Activated naive CD8-positive, alpha-beta T cell treated with anti-CD3 and anti-CD28 coated beads for 36 hours (primary cell): ENCODE results near the gene MCL1. TPM values are rescaled to one million over a fixed set of nuclear protein-coding genes. Genes with fewer than 3 reads are reported as not detected.
A peak's percentile ranks its signal among the peaks of the same experiment; 100 is the strongest.

Source experiments
- DNase-seq: peaks from one replicate; pipeline ENCODE4 v3.0.0; 2021
- H3K27ac Mint-ChIP-seq: one replicate; pipeline ENCODE4 v1.8.0; 2022; ENCODE audit warnings: mild to moderate bottlenecking, moderate library complexity, mixed read lengths
- H3K27me3 Mint-ChIP-seq: one replicate; pipeline ENCODE4 v1.8.0; 2022; ENCODE audit warnings: mild to moderate bottlenecking, mixed read lengths
- H3K36me3 Mint-ChIP-seq: one replicate; pipeline ENCODE4 v1.8.0; 2021; ENCODE audit warnings: mild to moderate bottlenecking, mixed read lengths
- H3K4me1 Mint-ChIP-seq: one replicate; pipeline ENCODE4 v1.8.0; 2021; ENCODE audit warnings: mixed read lengths
- H3K4me3 Mint-ChIP-seq: one replicate; pipeline ENCODE4 v1.8.0; 2022; ENCODE audit warnings: mild to moderate bottlenecking, moderate library complexity, mixed read lengths
- H3K9me3 Mint-ChIP-seq: one replicate; pipeline ENCODE4 v1.8.0; 2022; ENCODE audit warnings: mixed read lengths
- total RNA-seq, 2 experiments: library from RNA; stranded (reverse); gene quantifications; one replicate each; pipeline ENCODE4 v1.2.3, GENCODE V29; 2021

The MCL1 gene
- total RNA-seq, 2 experiments from 2014 or later: 209 to 217 TPM

DNA sequence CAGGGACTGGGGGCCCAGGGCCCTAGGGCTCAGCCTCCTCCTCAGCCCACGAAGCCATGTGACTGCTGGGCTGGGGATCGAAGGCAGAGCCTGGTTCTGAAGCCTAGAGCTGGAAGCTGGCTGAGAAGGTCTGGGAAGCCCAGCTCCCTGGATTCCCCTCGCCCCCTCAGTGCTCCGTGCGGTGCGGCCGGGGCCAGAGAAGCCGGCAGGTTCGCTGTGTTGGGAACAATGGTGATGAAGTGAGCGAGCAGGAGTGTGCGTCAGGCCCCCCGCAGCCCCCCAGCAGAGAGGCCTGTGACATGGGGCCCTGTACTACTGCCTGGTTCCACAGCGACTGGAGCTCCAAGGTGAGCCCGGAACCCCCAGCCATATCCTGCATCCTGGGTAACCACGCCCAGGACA is 21.1 kb downstream of the MCL1 start:
- no peaks in the 10 kb centered on the region for H3K36me3 Mint-ChIP-seq
- peaks cover 25% of the 10 kb centered on the region for H3K4me1 Mint-ChIP-seq
- DNase-seq: no peak
- H3K4me3 Mint-ChIP-seq: no peak overlapping the region
- no peaks in the 10 kb centered on the region for H3K27me3 Mint-ChIP-seq
- H3K9me3 Mint-ChIP-seq: no peaks in the 10 kb centered on the region
- no peak overlapping the region for H3K27ac Mint-ChIP-seq

DNA sequence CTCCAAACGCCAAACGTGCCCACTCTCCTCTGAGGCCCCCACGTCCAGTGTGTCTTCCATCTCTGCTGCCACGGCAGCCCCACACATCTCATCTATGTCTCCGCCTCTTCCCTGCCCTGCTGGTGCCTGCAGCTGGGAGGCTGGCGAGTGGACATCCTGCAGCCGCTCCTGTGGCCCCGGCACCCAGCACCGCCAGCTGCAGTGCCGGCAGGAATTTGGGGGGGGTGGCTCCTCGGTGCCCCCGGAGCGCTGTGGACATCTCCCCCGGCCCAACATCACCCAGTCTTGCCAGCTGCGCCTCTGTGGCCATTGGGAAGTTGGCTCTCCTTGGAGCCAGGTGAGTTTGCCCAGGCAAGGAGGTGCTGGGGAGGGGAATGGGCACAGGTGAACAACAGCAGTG is 21.6 kb downstream of the MCL1 start:
- no peak overlapping the region for H3K27ac Mint-ChIP-seq
- no peak overlapping the region for H3K4me3 Mint-ChIP-seq
- no peak for DNase-seq

DNA sequence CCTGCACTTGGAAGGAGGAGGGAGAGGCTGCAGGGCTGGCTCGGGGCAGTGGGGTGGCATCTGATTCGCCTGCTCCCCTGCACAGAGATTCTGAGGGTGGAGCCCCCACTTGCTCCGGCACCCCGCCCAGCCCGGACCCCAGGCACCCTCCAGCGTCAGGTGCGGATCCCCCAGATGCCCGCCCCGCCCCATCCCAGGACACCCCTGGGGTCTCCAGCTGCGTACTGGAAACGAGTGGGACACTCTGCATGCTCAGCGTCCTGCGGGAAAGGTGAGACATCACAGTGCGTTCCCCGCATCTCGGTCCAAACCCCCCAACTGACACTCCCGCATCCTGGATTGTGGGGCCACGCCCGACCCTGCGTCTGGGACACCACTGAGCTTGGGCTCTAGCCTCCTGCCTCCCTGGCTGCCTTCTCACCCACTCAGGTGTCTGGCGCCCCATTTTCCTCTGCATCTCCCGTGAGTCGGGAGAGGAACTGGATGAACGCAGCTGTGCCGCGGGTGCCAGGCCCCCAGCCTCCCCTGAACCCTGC is 22.3 kb downstream of the MCL1 start:
- Mint-ChIP-seq H3K27ac (no peak overlapping the region), H3K27me3 (peaks cover 4% of the 10 kb centered on the region), H3K36me3 (no peaks in the 10 kb centered on the region), H3K4me1 (peaks cover 20% of the 10 kb centered on the region), H3K9me3 (no peaks in the 10 kb centered on the region), H3K4me3 (no peak overlapping the region)
- DNase-seq: no peak

More for the DNA sequence above, 21.6 kb downstream of the MCL1 start:
- Mint-ChIP-seq H3K27me3 (no peaks in the 10 kb centered on the region), H3K36me3 (no peaks in the 10 kb centered on the region), H3K9me3 (no peaks in the 10 kb centered on the region), H3K4me1 (peaks cover 20% of the 10 kb centered on the region)

DNA sequence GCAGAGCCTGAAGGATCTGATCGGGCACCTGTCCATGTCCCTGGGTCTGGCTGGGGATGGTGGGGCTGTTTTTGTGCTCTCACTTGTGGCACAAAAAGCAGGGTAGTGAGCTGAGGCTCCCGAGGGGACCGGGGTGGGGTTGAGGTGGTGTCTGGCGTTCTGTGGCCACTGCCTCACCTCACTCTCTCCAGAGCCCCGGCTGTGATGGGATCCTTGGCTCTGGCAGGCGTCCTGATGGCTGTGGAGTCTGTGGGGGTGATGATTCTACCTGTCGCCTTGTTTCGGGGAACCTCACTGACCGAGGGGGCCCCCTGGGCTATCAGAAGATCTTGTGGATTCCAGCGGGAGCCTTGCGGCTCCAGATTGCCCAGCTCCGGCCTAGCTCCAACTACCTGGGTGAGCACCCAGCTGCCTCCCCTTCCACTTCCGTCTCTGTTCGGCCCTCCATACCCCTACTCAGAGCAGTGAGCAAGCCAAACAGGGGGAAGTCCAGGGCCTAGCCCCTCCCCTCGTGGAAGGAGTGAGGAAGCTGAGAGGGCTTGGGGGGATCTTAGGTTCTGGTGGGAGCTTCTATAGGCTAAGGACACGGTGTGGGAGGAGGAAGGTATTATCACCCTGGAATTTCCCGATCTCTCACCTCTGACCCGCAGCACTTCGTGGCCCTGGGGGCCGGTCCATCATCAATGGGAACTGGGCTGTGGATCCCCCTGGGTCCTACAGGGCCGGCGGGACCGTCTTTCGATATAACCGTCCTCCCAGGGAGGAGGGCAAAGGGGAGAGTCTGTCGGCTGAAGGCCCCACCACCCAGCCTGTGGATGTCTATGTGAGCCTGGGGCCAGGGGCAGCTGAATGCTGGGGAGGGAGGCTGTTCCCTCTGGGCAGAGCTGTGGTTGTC is 23.2 kb downstream of the MCL1 start:
- H3K9me3 Mint-ChIP-seq: no peaks in the 10 kb centered on the region
- no peak overlapping the region for H3K27ac Mint-ChIP-seq
- H3K36me3 Mint-ChIP-seq: no peaks in the 10 kb centered on the region
- H3K4me3 Mint-ChIP-seq: no peak overlapping the region
- no peak for DNase-seq
- peaks cover 8% of the 10 kb centered on the region for H3K27me3 Mint-ChIP-seq
- peaks cover 21% of the 10 kb centered on the region for H3K4me1 Mint-ChIP-seq

DNA sequence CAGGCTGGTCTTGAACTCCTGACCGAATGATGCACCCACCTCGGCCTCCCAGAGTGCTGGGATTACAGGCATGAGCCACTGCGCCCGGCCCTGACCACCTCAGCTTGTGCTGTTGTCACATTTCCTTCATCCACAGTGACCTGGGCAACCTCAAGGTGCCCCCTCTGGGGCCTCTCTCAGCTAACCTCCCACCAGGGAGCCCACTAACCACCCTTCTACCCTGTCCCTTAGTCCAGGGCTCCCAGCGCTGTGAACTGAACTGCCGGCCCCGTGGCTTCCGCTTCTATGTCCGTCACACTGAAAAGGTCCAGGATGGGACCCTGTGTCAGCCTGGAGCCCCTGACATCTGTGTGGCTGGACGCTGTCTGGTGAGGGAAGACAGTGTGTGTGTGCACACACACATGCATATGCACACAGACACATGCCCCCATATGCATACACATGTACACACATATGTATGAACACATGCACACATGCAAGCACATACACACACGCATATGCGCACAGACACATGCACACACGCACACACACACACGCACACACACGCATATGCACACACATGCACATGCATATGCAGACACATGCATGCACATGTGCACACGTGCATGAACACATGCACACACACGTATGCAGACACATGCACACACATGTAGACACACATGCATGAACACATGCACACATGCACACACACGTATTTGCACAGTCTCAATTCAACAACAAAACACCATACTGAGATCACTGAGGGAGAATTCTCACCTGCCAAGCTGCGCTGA is 24.0 kb downstream of the MCL1 start:
- no peaks in the 10 kb centered on the region for H3K9me3 Mint-ChIP-seq
- H3K27ac Mint-ChIP-seq: no peak overlapping the region
- H3K27me3 Mint-ChIP-seq: peaks cover 16% of the 10 kb centered on the region
- H3K36me3 Mint-ChIP-seq: no peaks in the 10 kb centered on the region
- H3K4me3 Mint-ChIP-seq: no peak overlapping the region
- H3K4me1 Mint-ChIP-seq: peaks cover 18% of the 10 kb centered on the region
- no peak for DNase-seq

DNA sequence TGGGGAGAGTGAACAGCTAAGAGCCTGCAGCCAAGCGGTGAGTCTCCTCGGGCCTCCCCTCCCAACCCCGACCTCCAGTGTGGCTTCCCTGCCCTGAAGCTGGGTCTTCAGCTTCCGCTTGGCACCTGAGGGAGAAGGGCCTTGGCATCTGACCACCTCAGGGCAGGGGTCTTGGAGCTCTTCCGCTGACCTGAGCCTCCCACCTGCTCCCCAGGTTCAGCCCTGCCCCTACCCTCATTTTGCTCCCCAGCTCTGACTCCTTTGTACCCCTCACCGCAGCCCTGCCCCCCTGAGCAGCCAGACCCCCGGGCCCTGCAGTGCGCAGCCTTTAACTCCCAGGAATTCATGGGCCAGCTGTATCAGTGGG is 25.3 kb downstream of the MCL1 start:
- no peaks in the 10 kb centered on the region for H3K36me3 Mint-ChIP-seq
- H3K4me1 Mint-ChIP-seq: peaks cover 14% of the 10 kb centered on the region
- DNase-seq: no peak
- no peaks in the 10 kb centered on the region for H3K9me3 Mint-ChIP-seq
- H3K27me3 Mint-ChIP-seq: peaks cover 27% of the 10 kb centered on the region
- H3K27ac Mint-ChIP-seq: no peak overlapping the region
- H3K4me3 Mint-ChIP-seq: no peak overlapping the region

DNA sequence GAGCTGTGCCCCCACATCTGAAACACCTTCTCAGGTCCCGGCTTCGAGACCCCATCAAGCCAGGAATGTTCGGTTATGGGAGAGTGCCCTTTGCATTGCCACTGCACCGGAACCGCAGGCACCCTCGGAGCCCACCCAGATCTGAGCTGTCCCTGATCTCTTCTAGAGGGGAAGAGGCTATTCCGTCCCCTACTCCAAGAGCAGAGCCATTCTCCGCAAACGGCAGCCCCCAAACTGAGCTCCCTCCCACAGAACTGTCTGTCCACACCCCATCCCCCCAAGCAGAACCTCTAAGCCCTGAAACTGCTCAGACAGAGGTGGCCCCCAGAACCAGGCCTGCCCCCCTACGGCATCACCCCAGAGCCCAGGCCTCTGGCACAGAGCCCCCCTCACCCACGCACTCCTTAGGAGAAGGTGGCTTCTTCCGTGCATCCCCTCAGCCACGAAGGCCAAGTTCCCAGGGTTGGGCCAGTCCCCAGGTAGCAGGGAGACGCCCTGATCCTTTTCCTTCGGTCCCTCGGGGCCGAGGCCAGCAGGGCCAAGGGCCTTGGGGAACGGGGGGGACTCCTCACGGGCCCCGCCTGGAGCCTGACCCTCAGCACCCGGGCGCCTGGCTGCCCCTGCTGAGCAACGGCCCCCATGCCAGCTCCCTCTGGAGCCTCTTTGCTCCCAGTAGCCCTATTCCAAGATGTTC is 25.9 kb downstream of the MCL1 start:
- Mint-ChIP-seq H3K27ac (no peak overlapping the region), H3K27me3 (peaks cover 27% of the 10 kb centered on the region), H3K9me3 (no peaks in the 10 kb centered on the region), H3K4me1 (peaks cover 15% of the 10 kb centered on the region), H3K36me3 (no peaks in the 10 kb centered on the region), H3K4me3 (no peak overlapping the region)
- no peak for DNase-seq

DNA sequence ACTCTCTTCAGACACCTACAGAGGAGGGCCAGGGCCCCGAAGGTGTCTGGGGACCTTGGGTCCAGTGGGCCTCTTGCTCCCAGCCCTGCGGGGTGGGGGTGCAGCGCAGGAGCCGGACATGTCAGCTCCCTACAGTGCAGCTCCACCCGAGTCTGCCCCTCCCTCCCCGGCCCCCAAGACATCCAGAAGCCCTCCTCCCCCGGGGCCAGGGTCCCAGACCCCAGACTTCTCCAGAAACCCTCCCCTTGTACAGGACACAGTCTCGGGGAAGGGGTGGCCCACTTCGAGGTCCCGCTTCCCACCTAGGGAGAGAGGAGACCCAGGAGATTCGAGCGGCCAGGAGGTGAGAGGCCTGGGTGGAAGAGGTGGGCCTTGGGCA is 26.5 kb downstream of the MCL1 start:
- no peaks in the 10 kb centered on the region for H3K36me3 Mint-ChIP-seq
- peaks cover 18% of the 10 kb centered on the region for H3K4me1 Mint-ChIP-seq
- DNase-seq: no peak
- H3K4me3 Mint-ChIP-seq: no peak overlapping the region
- no peak overlapping the region for H3K27ac Mint-ChIP-seq
- H3K27me3 Mint-ChIP-seq: peaks cover 33% of the 10 kb centered on the region
- no peaks in the 10 kb centered on the region for H3K9me3 Mint-ChIP-seq

DNA sequence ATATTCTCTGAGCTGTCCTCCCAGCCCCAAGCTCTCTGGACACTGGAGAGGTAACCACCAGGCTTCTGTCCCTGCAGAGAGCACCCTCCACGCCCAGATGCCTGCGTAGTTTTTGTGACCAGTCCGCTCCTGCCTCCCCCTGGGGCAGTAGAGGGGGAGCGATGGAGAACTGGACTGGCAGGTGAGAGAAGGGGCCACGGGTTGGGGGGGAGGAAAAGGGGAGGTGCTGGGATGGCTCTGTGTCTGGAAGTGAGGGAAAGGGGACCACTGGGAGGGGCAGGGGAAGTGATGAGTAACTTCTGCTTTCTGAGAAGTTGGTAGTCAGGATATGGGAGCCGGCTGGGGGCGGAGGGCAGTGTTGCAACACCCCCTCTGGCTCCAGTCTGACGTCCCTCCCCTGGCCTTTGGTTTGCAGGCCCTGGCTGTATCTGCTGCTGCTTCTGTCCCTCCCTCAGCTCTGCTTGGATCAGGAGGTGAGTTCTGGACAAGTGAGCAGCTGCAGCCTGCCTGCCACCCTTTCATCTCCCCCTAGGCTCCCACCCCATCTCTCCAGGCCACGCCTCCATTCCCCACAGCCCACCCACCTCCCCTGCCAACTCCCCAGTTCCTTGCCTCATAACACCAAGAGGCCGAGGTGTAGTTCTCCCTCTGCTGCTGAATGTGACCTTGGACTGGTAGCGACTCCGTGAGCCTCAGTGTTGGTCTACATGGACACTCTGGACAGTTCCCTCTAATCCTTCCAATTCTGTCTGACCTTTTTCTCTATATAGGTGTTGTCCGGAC is 27.1 kb downstream of the MCL1 start:
- Mint-ChIP-seq H3K4me1 (peaks cover 18% of the 10 kb centered on the region), H3K4me3 (no peak overlapping the region), H3K9me3 (no peaks in the 10 kb centered on the region), H3K27me3 (peaks cover 35% of the 10 kb centered on the region), H3K36me3 (no peaks in the 10 kb centered on the region), H3K27ac (no peak overlapping the region)
- DNase-seq: no peak

DNA sequence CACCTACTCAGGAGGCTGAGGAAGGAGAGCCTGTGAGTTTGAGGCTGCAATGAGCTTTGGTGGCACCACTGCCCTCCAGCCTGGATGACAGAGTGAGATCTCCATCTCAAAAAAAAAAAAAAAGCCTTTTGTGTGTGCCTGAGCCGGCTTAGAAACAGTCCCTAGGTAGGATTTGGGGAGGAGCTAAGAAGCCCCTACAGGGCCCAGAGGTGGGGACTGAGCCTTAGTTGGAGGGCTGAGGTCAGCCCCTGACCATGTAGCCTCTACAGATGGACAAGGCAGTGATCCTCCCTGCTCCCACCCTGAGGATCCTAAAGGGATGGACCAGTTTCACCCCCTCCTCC is 27.7 kb downstream of the MCL1 start:
- Mint-ChIP-seq H3K27me3 (peaks cover 40% of the 10 kb centered on the region), H3K4me1 (peaks cover 18% of the 10 kb centered on the region), H3K4me3 (no peak overlapping the region), H3K36me3 (no peaks in the 10 kb centered on the region), H3K27ac (no peak overlapping the region), H3K9me3 (no peaks in the 10 kb centered on the region)
- DNase-seq: no peak

DNA sequence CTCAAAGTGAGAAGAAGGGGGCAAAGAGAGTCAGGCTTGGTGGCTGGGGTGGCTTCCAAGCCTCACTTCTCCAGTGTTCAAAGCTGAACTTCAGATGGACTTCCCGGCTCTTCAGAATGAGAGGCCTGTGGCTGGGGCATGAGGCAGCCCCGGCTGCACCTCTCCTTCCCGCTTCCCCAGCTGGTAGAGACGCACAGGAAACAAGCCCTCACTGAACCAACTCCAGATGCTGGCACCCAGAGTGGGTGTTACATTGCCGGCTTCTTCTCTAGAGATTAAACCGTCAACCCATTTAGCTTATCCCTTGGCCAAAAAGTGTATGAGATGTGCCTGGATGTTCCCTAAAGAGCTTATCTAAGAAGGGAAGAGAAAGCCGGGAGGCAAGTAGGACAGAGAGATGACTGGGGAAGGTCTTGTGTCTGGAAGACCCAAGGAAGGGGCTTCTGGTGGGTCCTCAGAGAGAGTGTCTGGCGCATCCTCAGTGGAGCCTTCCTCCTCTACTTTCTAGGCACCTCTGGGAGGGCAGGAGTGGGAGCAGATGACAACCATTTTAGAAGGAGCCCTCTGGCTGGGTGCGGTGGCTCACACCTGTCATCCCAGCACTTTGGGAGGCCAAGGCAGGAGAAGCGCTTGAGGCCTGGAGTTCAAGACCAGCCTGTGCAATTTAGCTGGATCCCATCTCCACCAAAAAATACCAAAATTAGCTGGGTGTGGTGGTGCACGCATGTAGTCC is 28.2 kb downstream of the MCL1 start:
- H3K27me3 Mint-ChIP-seq: peaks cover 45% of the 10 kb centered on the region
- no peaks in the 10 kb centered on the region for H3K9me3 Mint-ChIP-seq
- peaks cover 18% of the 10 kb centered on the region for H3K4me1 Mint-ChIP-seq
- no peak overlapping the region for H3K4me3 Mint-ChIP-seq
- no peaks in the 10 kb centered on the region for H3K36me3 Mint-ChIP-seq
- no peak for DNase-seq
- no peak overlapping the region for H3K27ac Mint-ChIP-seq

DNA sequence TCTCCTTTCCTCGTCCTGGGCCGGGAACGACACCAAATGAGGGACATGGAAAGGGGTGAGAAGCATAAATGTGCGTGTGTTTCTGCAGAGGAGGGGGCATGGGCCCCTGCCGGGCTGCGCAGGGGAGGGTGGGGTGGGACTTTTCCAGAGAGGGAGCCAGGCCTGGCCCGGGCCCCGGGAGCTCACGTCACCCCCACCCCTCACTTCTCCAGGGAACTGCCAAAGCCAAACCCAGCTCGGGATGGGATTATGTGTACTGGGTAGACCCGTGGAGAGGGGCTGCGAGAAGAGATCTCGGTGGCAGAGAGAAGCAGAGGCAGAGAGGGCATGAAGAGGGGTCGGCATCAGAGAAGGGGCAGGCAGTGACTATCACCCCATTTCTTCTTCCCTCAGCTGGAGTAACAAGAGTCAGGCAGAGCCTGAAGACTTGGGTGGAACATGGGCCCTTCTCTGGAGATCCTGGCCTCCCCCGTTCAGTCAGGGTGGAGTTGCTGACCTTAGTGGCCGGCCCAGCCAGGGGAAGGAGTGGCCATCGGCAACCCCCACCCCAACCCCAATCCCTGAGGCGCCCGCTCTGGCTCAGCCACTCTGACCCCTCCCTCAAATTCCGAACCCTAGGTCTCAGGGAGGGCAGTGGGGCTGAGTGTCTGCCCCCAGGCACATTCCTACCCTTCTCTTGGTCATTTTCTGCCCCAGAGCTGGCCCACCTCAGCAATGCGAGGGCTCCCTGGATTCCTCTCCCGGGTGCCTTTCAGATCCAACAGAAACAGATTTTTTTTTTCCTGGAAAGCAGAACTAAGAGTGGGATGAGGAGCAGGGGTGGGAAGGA is 29.0 kb downstream of the MCL1 start:
- no peak for DNase-seq
- Mint-ChIP-seq H3K4me1 (peaks cover 18% of the 10 kb centered on the region), H3K27me3 (peaks cover 50% of the 10 kb centered on the region), H3K27ac (no peak overlapping the region), H3K36me3 (no peaks in the 10 kb centered on the region), H3K9me3 (no peaks in the 10 kb centered on the region), H3K4me3 (no peak overlapping the region)

DNA sequence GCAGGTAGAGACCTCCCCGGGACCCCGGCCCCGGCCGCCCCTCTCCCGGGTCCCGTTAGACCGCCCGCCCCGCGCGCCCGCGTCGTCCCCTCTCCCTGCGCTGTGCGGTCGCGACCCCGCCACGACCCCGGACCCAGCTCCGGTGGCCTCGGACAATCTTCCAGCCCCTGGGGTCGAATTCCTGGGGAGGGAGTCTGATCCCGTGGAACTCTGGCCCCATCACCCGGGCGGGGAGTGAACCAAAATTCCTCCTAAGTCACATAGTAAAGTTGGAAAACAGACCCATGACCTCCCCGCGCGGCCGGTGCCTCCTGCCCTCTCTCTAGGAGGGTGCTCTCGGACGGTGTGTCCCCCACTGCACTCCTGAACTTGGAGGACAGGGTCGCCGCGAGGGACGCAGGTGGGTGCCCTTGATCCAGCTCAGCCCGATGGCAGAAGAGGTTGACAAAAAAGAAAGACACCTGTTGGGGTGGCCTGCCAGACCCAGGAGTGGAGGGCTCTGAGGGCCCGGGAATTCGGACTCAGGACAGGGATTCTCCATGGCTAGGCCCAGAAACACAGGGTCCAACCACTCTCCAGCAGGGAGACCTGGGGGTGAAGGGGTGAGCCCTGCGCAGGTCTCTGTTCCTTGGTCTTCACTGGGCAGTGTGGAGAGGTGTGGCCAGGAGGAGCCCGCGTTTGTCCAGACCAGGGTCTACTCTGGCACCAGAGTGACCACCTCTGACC is 29.8 kb downstream of the MCL1 start:
- no peaks in the 10 kb centered on the region for H3K9me3 Mint-ChIP-seq
- peaks cover 18% of the 10 kb centered on the region for H3K4me1 Mint-ChIP-seq
- H3K27ac Mint-ChIP-seq: no peak overlapping the region
- peak overlapping the region; percentile 73 for H3K4me3 Mint-ChIP-seq
- no peak for DNase-seq
- H3K27me3 Mint-ChIP-seq: peaks cover 53% of the 10 kb centered on the region
- H3K36me3 Mint-ChIP-seq: no peaks in the 10 kb centered on the region
